ENCODE results near the gene TMEM204.

GRCh38 chr16:1561266-1561665 lies 27.8 kb downstream of the TMEM204 start:
- TF ChIP-seq EP300 (IDR thresholded peaks at IDR 0.05) (no peak), CTCF (IDR thresholded peaks at IDR 0.05) (no peak), POLR2AphosphoS5 (IDR thresholded peaks at IDR 0.05) (no peak), POLR2A (IDR thresholded peaks at IDR 0.05) (no peak)

Data from suprapubic skin (tissue), 4 donors.